Endometrial microvascular endothelial cells (primary cell): ENCODE measurements around the gene CRHR1. TPM values are rescaled to one million over a fixed set of nuclear protein-coding genes. Genes with fewer than 3 reads are reported as not detected.
"Not testable (repeated sequence)": the region's sequence is repeated elsewhere in the genome, so short reads cannot be mapped to it uniquely, and the experiment has no call there.

Experiments
- in situ Hi-C: cut with HindIII; loops from 2 replicates; pipeline ENCODE4 v1.10.0; 2017; ENCODE audit warnings: low sequenced_read_pairs, low pct_unique_long_range_greater_than_20kb; ENCODE audit errors: inconsistent ontology term
- total RNA-seq: library from RNA; depleted of rRNA; stranded (reverse); fragments of >200 nt; gene quantifications from one replicate; pipeline ENCODE4 v1.2.3, GENCODE V29; 2015; ENCODE audit errors: inconsistent ontology term

The CRHR1 gene
- total RNA-seq, 1 donor from 2014 or later, result not detected

GRCh38 chr17:45850011-45850410, 65.9 kb downstream of the CRHR1 start:
- in situ Hi-C loops, result no loop called here

- in situ Hi-C loops, result no loop called here
These were observed 66.3 kb downstream of the CRHR1 start for GRCh38 chr17:45850468-45850867.

- in situ Hi-C loops, result no loop called here
These were observed 66.9 kb downstream of the CRHR1 start for GRCh38 chr17:45851022-45851421.

- in situ Hi-C loops, result no loop called here
These were observed 67.3 kb downstream of the CRHR1 start for GRCh38 chr17:45851464-45851863.

- in situ Hi-C loops, result no loop called here
These were observed 67.8 kb downstream of the CRHR1 start for GRCh38 chr17:45851873-45852272.

- in situ Hi-C loops, result no loop called here
These were observed 68.6 kb downstream of the CRHR1 start for GRCh38 chr17:45852535-45853297.

- in situ Hi-C loops, result no loop called here
These were observed 70.1 kb downstream of the CRHR1 start for GRCh38 chr17:45854209-45854608.

GRCh38 chr17:45855691-45856336, 71.7 kb downstream of the CRHR1 start:
- in situ Hi-C loops, result no loop called here

- in situ Hi-C loops, result no loop called here
These were observed 74.0 kb downstream of the CRHR1 start for GRCh38 chr17:45857977-45858708.

- in situ Hi-C loops, result no loop called here
These were observed 77.0 kb downstream of the CRHR1 start for GRCh38 chr17:45861165-45861564.

GRCh38 chr17:45862127-45862526, 78.0 kb downstream of the CRHR1 start:
- in situ Hi-C loops, result not testable (repeated sequence)

GRCh38 chr17:45863857-45864654, 79.9 kb downstream of the CRHR1 start:
- in situ Hi-C loops, result no loop called here

GRCh38 chr17:45867171-45867570, 83.1 kb downstream of the CRHR1 start:
- in situ Hi-C loops, result no loop called here

- in situ Hi-C loops, result no loop called here
These were observed 83.6 kb downstream of the CRHR1 start for GRCh38 chr17:45867702-45868101.

GRCh38 chr17:45868276-45868675, 84.2 kb downstream of the CRHR1 start:
- in situ Hi-C loops, result no loop called here

- in situ Hi-C loops, result no loop called here
These were observed 85.7 kb downstream of the CRHR1 start for GRCh38 chr17:45869676-45870341.

GRCh38 chr17:45870342-45870974, 86.3 kb downstream of the CRHR1 start:
- in situ Hi-C loops, result no loop called here

GRCh38 chr17:45871718-45872117, 87.6 kb downstream of the CRHR1 start:
- in situ Hi-C loops, result no loop called here
